GM19035 (cell line): Measurements from ENCODE around the gene STRIT1.
"Not testable (repeated sequence)": the region's sequence is repeated elsewhere in the genome, so short reads cannot be mapped to it uniquely, and the experiment has no call there.

Experiments
- ATAC-seq: cut with Tn5 transposase; IDR thresholded peaks from one replicate; pipeline ENCODE4 v1.9.1; 2021; ENCODE audit not compliant: unreplicated experiment

Gene STRIT1

DNA sequence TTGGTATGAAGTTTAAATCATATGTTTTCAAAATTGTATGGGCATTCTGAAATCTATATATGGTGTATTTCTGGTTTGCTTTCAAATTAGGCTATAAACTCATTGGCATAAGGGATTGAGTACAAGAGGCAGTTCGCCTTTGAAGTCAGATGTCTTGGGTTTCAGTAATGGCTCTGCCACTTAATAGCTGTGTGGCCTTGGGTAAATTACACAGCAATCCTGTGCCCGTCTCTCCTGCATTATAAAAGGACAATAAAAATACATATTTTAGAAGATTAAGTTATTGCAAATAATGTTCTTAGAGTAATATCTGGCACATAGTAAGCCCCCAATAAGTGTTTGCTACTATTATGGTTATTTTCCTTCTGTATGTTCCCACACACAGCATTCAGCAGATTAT, 20.4 kb upstream of the STRIT1 start:
- no peak for ATAC-seq

- ATAC-seq = no peak
Observed at GRCh38 chr3:155313300-155313699, 19.8 kb upstream of the STRIT1 start.

GRCh38 chr3:155312781-155313180, 19.3 kb upstream of the STRIT1 start:
- no peak for ATAC-seq

DNA sequence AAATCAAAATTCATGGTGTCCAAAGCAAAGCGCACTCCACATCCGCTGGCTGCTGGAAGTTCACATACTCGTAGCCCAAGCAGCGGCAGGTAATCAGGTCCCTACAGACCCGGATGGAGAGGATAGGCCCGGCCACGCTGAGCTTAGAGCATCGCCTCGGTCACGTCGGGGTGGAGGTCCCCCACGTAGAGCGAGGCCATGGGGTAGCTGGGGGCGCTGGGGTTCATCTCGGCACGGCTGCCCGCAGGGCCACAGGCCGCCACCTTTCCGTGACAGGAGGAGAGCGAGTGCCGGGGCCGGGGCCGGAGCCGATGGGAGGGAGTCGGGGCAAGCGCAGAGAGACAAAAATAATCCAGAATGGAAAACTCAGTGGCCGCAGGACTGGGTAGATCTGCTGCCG, 16.1 kb upstream of the STRIT1 start:
- ATAC-seq = no peak

DNA sequence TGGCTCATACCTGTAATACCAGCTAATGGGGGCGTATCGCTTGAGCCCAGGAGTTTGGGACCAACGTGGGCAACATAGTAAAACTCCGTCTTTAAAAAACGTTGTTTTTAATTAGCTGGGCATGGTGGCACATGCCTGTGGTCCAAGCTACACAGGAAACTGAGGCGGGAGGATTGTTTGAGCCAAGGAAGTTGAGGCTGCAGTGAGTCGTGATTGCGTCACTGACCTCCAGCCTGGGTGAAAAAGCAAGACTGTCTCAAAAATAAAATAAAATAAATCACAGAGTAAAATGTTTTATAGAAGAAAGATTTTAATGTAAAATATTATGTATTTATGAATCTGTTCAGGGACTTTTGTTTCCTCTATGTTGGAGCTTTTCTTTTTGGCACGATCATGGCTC, 15.3 kb upstream of the STRIT1 start:
- ATAC-seq = no peak

- ATAC-seq = no peak
Observed at GRCh38 chr3:155307183-155307582, 13.7 kb upstream of the STRIT1 start.

GRCh38 chr3:155304394-155304793, 10.9 kb upstream of the STRIT1 start:
- no peak for ATAC-seq

DNA sequence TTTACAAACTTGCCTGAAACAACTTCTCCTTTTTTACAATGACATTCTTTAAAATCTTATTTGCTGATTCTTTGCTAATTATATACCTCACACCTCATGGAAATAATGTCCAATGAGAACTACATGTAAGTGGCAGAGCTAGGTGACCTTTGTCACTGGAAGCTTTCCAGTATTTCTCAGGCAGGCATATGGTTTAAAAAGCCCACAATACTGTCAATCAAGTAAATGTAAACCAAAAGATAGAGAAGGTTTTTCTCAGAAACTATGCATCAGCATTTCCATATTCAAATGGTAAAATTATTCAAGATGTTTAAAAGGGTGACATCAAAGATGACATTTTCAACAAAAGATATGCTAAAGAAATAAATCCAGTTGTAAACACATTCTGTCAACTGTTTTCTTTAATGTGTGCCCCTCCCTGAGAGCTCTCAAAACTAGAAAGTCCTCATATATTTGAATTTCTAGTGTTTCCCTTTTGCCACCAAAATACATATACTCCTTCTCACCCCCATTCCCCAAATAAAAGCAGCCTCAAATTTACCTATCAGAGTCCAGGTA, 10.1 kb upstream of the STRIT1 start:
- no peak for ATAC-seq

DNA sequence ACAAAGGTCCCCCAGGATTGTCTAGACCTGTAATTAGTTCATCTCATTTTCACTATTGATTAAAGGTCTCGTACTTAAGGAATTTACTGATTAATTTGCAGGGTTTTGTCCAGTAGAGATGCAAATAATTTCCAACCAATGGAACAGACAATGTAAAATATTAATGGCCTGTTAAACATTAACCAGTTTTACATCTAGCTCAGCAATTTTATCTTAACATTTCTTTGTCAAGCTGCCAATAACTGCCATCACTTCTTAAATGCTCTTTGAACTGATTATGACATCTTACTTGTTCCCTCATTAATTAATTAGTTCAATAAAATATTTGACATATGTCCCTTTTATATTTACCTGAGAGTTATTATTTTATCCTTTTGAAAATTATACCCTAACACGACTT, 9.4 kb upstream of the STRIT1 start:
- no peak for ATAC-seq

DNA sequence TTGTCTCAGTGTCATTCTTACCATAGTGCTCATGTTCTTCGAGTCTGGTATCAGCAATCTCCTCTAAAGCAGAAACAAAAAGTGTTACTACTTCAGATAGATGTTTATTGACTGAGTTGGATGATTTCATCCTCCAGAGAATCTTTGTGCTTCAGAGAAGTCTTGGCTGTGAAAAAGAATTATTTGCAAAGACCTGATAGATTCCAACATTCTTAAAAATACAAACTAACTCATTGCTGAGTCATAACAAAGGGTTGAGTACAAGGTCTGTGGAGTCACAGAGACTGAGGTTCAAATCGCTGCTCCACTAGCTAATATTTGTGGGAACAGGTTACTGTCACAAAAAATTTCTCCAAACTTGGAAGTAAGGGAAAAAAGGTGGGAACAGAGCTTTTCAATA, 9.0 kb upstream of the STRIT1 start:
- no peak for ATAC-seq

DNA sequence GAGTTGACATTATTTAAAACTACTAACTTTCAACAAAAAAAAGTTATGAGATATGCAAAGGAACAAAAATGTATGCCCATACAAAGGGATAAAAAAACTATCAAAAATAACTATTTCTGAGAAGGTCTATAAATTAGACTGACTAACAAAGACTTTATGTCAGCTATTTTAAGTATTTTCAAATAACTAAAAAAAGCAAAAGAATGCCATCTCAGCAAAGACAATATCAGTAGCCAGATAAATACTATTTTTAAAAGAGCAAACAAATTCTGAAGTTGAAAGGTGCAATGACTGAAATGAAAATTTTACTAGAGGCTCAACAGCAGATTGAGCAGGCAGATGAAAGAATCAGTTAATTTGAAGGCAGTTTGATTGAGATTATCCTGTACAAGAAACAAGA, 3.6 kb upstream of the STRIT1 start:
- no peak for ATAC-seq

DNA sequence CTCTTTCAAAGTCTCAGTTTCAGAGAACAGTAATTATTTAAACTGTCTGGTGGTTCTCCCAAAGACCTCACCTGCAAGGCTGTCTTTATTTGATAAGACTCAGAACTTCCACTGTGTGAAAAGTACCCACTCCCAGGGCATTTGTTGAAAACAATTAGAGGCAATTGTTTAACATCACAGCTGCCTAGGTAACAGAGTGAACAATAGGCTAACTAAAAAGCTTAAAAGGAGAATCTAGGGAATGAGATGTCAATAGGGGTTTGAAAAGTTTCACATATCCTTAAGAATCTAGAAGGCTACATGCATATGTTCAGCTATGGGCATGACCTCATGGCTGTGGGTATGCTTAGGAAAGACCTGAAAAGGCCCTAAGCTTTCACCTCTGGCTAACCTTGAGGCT, 2.9 kb upstream of the STRIT1 start:
- no peak for ATAC-seq

GRCh38 chr3:155292693-155293092, 790 bp downstream of the STRIT1 start:
- ATAC-seq = no peak

GRCh38 chr3:155292133-155292532, 1.4 kb downstream of the STRIT1 start:
- no peak for ATAC-seq

GRCh38 chr3:155286736-155287135, 6.7 kb downstream of the STRIT1 start:
- no peak for ATAC-seq

- no peak for ATAC-seq
Observed at GRCh38 chr3:155285936-155286335, 7.5 kb downstream of the STRIT1 start.

- ATAC-seq = no peak
Observed at GRCh38 chr3:155283092-155284056, 10.1 kb downstream of the STRIT1 start.

- ATAC-seq = no peak
Observed at GRCh38 chr3:155282385-155283091, 10.9 kb downstream of the STRIT1 start.

- ATAC-seq = no peak
Observed at GRCh38 chr3:155281912-155282311, 11.6 kb downstream of the STRIT1 start.

- not testable (repeated sequence) for ATAC-seq
Observed at GRCh38 chr3:155276089-155276488, 17.4 kb downstream of the STRIT1 start.

DNA sequence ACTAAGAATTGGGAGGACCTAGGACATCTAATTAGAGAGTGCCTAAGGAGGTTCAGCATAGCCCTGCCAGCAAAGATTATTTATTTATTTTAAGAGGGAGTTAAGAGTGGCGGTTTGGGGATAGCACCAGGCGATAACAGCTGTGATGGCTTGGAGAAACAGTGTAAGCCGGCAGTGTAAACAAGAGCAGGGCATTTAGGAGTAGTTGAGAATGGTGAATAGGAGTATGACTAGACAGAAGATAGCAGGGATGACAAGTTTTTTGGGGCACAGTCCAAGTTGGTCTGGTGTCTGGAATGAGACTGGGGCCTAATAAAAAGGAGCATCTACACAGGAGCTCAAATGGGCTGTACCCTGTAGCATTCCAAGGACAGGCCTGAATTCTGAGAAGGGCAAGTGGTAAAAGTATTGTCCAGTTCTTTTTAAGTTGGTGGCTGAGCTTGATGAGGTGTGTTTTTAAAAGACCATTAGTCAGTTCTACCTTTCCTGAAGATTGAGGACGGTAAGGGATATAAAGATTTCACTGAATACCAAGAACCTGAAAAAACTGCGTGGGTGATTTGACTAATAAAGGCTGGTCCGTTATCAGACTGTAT, 18.2 kb downstream of the STRIT1 start:
- not testable (repeated sequence) for ATAC-seq
